ENCODE measurements around the gene UBE3C. TPM values are rescaled to one million over a fixed set of nuclear protein-coding genes. Genes with fewer than 3 reads are reported as not detected.

The UBE3C gene
- polyA plus RNA-seq, 1 donor from 2014 or later = 39.0 TPM

DNA sequence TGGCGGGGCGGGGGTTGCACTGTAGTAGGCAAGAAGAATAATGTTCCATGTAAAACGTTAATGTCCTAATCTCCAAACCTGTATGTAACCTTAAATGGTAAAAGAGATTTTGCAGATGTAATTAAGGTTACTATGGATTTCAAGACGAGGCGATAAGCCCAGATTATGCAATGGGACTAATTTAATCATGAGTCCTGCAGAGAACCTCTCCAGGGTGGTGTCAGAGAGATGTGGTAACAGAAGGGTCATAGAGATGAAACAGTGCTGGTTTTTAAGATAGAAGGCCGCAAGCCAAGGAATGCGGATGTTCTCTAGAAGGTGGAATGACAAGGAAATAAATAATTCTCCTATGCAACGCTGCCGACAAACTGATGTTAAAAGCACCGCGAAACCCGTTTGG, 57.1 kb downstream of the UBE3C start:
- Histone ChIP-seq H3K27ac (ENCODE audit: low read length) (no peak overlapping the region), H4K20me1 (ENCODE audit: insufficient read depth) (no peaks in the 10 kb centered on the region), H3K4me3 (ENCODE audit: low read length) (no peak overlapping the region), H3K9ac (ENCODE audit: low read length) (no peak overlapping the region), H3K27me3 (ENCODE audit: insufficient read depth, low read depth, low read length) (no peaks in the 10 kb centered on the region), H2AFZ (ENCODE audit: low read depth, low read length) (no peak overlapping the region), H3K79me2 (replicated peaks; ENCODE audit: insufficient read depth, low read length) (no peaks in the 10 kb centered on the region), H3K9me2 (ENCODE audit: insufficient read depth, low read length) (no peaks in the 10 kb centered on the region), H3K36me3 (ENCODE audit: insufficient read depth, low read length) (peaks cover 7% of the 10 kb centered on the region), H3K4me2 (ENCODE audit: low read length) (no peak overlapping the region), H3K9me3 (ENCODE audit: low read length) (no peaks in the 10 kb centered on the region), H3F3A (ENCODE audit: insufficient read depth, low read length, poor library complexity, severe bottlenecking) (no peaks in the 10 kb centered on the region)
- TF ChIP-seq RAD21 (conservative IDR thresholded peaks at IDR 0.05) (no peak), POLR2AphosphoS5 (IDR thresholded peaks at IDR 0.05) (no peak), CTCF (IDR thresholded peaks at IDR 0.05; ENCODE audit: poor library complexity, severe bottlenecking) (no peak), EP300 (conservative IDR thresholded peaks at IDR 0.05; ENCODE audit: poor library complexity, severe bottlenecking) (no peak), EZH2 (IDR thresholded peaks at IDR 0.05; ENCODE audit: borderline replicate concordance, insufficient read depth, low read length, poor library complexity, severe bottlenecking) (no peak)

- no peaks in the 10 kb centered on the region for H3K79me2 ChIP-seq (replicated peaks; ENCODE audit: insufficient read depth, low read length)
- TF ChIP-seq RAD21 (conservative IDR thresholded peaks at IDR 0.05) (no peak), TAF1 (IDR thresholded peaks at IDR 0.05; ENCODE audit: low read depth) (no peak), POLR2AphosphoS5 (IDR thresholded peaks at IDR 0.05) (no peak), CTCF (IDR thresholded peaks at IDR 0.05; ENCODE audit: poor library complexity, severe bottlenecking) (no peak), EP300 (conservative IDR thresholded peaks at IDR 0.05; ENCODE audit: poor library complexity, severe bottlenecking) (no peak), EZH2 (IDR thresholded peaks at IDR 0.05; ENCODE audit: borderline replicate concordance, insufficient read depth, low read length, poor library complexity, severe bottlenecking) (no peak), REST (IDR thresholded peaks at IDR 0.05; ENCODE audit: borderline replicate concordance) (no peak)
- no peak overlapping the region for H3K4me3 ChIP-seq (ENCODE audit: low read length)
- H3K36me3 ChIP-seq (ENCODE audit: insufficient read depth, low read length) = peaks cover 16% of the 10 kb centered on the region
- no peaks in the 10 kb centered on the region for H3F3A ChIP-seq (ENCODE audit: insufficient read depth, low read length, poor library complexity, severe bottlenecking)
- H3K9me2 ChIP-seq (ENCODE audit: insufficient read depth, low read length) = no peaks in the 10 kb centered on the region
- no peak overlapping the region for H3K4me2 ChIP-seq (ENCODE audit: low read length)
- H2AFZ ChIP-seq (ENCODE audit: low read depth, low read length) = no peak overlapping the region
- H3K9me3 ChIP-seq (ENCODE audit: low read length) = no peaks in the 10 kb centered on the region
- H3K27me3 ChIP-seq (ENCODE audit: insufficient read depth, low read depth, low read length) = no peaks in the 10 kb centered on the region
- no peak overlapping the region for H3K9ac ChIP-seq (ENCODE audit: low read length)
- no peak overlapping the region for H3K27ac ChIP-seq (ENCODE audit: low read length)
- H4K20me1 ChIP-seq (ENCODE audit: insufficient read depth) = no peaks in the 10 kb centered on the region
Measured at GRCh38 chr7:157204134-157204533, 65.4 kb downstream of the UBE3C start.

All from neural cell (in vitro differentiated cells).